CD4-positive, alpha-beta memory T cell (primary cell): ENCODE results near the gene CERS6. TPM values are rescaled to one million over a fixed set of nuclear protein-coding genes. Genes with fewer than 3 reads are reported as not detected.

Source experiments
- CTCF ChIA-PET: fragments of 350-600 bp; sonication (Branson Sonifier 250); formaldehyde crosslinking; loops from one replicate; lab custom pipeline; 2021; ENCODE audit warnings: inconsistent platforms; ENCODE audit not compliant: partially characterized antibody; lab: Charles Lee
- POLR2A ChIA-PET: fragments of 350-600 bp; sonication (Branson Sonifier 250); formaldehyde crosslinking; loops from one replicate; lab custom pipeline; 2021; ENCODE audit not compliant: partially characterized antibody; lab: Charles Lee
- DNase-seq, 5 donors: peaks; one replicate each; pipeline versions ENCODE4 v3.0.0 to v3.0.0-alpha.2; 2020 to 2022; ENCODE audit warnings: mixed read lengths in 1 of 5
- H3K27ac ChIP-seq: one replicate; pipeline ENCODE4 v1.7.0; 2013; ENCODE audit warnings: low read depth, low read length
- H3K27me3 ChIP-seq: 2 replicates; pipeline ENCODE4 v1.7.0; 2013; ENCODE audit warnings: mild to moderate bottlenecking, low read length, moderate library complexity; ENCODE audit not compliant: insufficient read depth
- H3K36me3 ChIP-seq: 2 replicates; pipeline ENCODE4 v1.7.0; 2013; ENCODE audit warnings: mild to moderate bottlenecking, low read length, moderate library complexity; ENCODE audit not compliant: insufficient read depth
- H3K4me1 ChIP-seq: 2 replicates; pipeline ENCODE4 v1.7.0; 2013; ENCODE audit warnings: mild to moderate bottlenecking, low read length, moderate library complexity; ENCODE audit not compliant: insufficient read depth
- H3K4me3 ChIP-seq, 2 donors: one replicate each; pipeline ENCODE4 v1.7.0; 2013; ENCODE audit warnings: low read length in 2 of 2, mild to moderate bottlenecking in 1 of 2
- H3K9me3 ChIP-seq, 2 donors: one replicate each; pipeline ENCODE4 v1.7.0; 2013; ENCODE audit warnings: low read length in 2 of 2, control low read depth in 1 of 2; ENCODE audit not compliant: control insufficient read depth in 1 of 2
- H3K27ac Mint-ChIP-seq, 7 donors: one replicate each; pipeline ENCODE4 v1.8.0; 2020 to 2021; ENCODE audit warnings: mixed read lengths in 7 of 7, mild to moderate bottlenecking in 6 of 7, inconsistent platforms in 3 of 7, moderate library complexity in 3 of 7
- H3K27me3 Mint-ChIP-seq, 2 donors: one replicate each; pipeline ENCODE4 v1.8.0; 2020 to 2021; ENCODE audit warnings: mixed read lengths in 2 of 2
- H3K36me3 Mint-ChIP-seq, 2 donors: one replicate each; pipeline ENCODE4 v1.8.0; 2020 to 2021; ENCODE audit warnings: mixed read lengths in 2 of 2, inconsistent platforms in 1 of 2, mild to moderate bottlenecking in 1 of 2
- H3K4me1 Mint-ChIP-seq, 4 donors: one replicate each; pipeline ENCODE4 v1.8.0; 2020 to 2021; ENCODE audit warnings: mixed read lengths in 4 of 4, mild to moderate bottlenecking in 1 of 4
- H3K4me3 Mint-ChIP-seq, 8 donors: one replicate each; pipeline ENCODE4 v1.8.0; 2020 to 2021; ENCODE audit warnings: mixed read lengths in 8 of 8, mild to moderate bottlenecking in 7 of 8, moderate library complexity in 6 of 8, inconsistent platforms in 3 of 8
- H3K9me3 Mint-ChIP-seq, 8 donors: one replicate each; pipeline ENCODE4 v1.8.0; 2020 to 2021; ENCODE audit warnings: mixed read lengths in 8 of 8, mild to moderate bottlenecking in 5 of 8, inconsistent platforms in 3 of 8, moderate library complexity in 1 of 8
- intact Hi-C: fragments of 100-400 bp; cut with micrococcal nuclease; formaldehyde crosslinking; loops from one replicate; pipeline ENCODE4 v1.15.1; 2023
- polyA plus RNA-seq, 2 donors: library from polyadenylated mRNA; unstranded; fragments of 300-500 nt; fragmentation: Illumina TruSeq; gene quantifications; one replicate each; pipeline ENCODE4 v1.2.3, GENCODE V29; 2021
- total RNA-seq, 2 experiments: library from RNA; stranded (reverse); gene quantifications; one replicate each; pipeline ENCODE4 v1.2.3, GENCODE V29; 2021

Gene CERS6
- total and polyA plus RNA-seq, 4 experiments from 2014 or later = 5.1 to 11.3 (median 7.6) TPM

DNA sequence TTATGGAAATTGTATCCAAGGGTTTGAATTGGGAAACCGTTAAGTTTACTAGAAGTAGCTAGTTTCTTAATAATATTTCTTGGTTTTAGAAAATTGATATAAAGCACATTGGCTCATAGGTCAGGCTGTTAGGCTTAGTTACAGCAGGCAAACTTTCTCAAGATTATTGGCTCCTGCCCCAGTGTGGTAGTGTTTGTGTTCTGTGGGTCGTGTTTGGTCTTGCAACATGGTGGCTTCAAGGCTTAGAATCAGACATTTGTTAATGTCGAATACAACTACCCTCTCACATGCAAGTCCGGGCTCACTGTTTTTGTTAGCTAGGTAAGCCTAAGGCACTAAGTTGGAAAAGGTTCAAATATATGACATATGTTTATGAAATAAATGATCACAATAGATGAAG lies 19.6 kb downstream of the CERS6 start:
- no peak for DNase-seq
- H3K9me3 Mint-ChIP-seq = peaks cover 0 to 2% (median 0%) of the 10 kb centered on the region in 8 donors
- no peaks in the 10 kb centered on the region for H3K27me3 Mint-ChIP-seq
- H3K27ac ChIP-seq = no peak overlapping the region
- no peak overlapping the region for H3K4me3 Mint-ChIP-seq
- H3K27ac Mint-ChIP-seq = no peak overlapping the region
- no peaks in the 10 kb centered on the region for H3K27me3 ChIP-seq
- CTCF ChIA-PET = no interaction called here
- peaks cover 7% of the 10 kb centered on the region for H3K4me1 ChIP-seq
- H3K4me3 ChIP-seq = no peak overlapping the region
- H3K4me1 Mint-ChIP-seq = peaks cover 0 to 22% (median 8%) of the 10 kb centered on the region in 4 donors
- POLR2A ChIA-PET = no interaction called here
- intact Hi-C loops = no loop called here
- no peaks in the 10 kb centered on the region for H3K9me3 ChIP-seq
- H3K36me3 Mint-ChIP-seq = no peaks in the 10 kb centered on the region
- H3K36me3 ChIP-seq = no peaks in the 10 kb centered on the region

- H3K36me3 Mint-ChIP-seq = no peaks in the 10 kb centered on the region
- Histone ChIP-seq H3K4me3 (no peak overlapping the region), H3K27ac (no peak overlapping the region), H3K4me1 (peaks cover 8% of the 10 kb centered on the region), H3K27me3 (no peaks in the 10 kb centered on the region), H3K9me3 (no peaks in the 10 kb centered on the region), H3K36me3 (no peaks in the 10 kb centered on the region)
- intact Hi-C loops = no loop called here
- CTCF ChIA-PET = no interaction called here
- no peak overlapping the region for H3K27ac Mint-ChIP-seq
- H3K9me3 Mint-ChIP-seq = peaks cover 0 to 2% (median 0%) of the 10 kb centered on the region in 8 donors
- POLR2A ChIA-PET = no interaction called here
- H3K4me3 Mint-ChIP-seq = no peak overlapping the region
- H3K4me1 Mint-ChIP-seq = peaks cover 0 to 38% (median 11%) of the 10 kb centered on the region in 4 donors
- DNase-seq = no peak
- no peaks in the 10 kb centered on the region for H3K27me3 Mint-ChIP-seq
Measured at GRCh38 chr2:168478206-168478605, 22.1 kb downstream of the CERS6 start.

GRCh38 chr2:168480356-168480755 lies 24.3 kb downstream of the CERS6 start:
- H3K9me3 ChIP-seq = no peaks in the 10 kb centered on the region
- H3K27me3 Mint-ChIP-seq = no peaks in the 10 kb centered on the region
- intact Hi-C loops = loop anchor here (10.0 kb wide), 1 partner anchor 274 kb away; no protein-coding TSS in a partner anchor
- H3K9me3 Mint-ChIP-seq = peaks cover 0 to 1% (median 0%) of the 10 kb centered on the region in 8 donors
- ChIA-PET POLR2A (interaction anchor here (1.0 kb wide), 1 partner anchor 12 kb away, joined by 3 read pairs; no protein-coding TSS in a partner anchor), CTCF (interaction anchor here (1.3 kb wide), 1 partner anchor 144 kb away, joined by 3 read pairs; no protein-coding TSS in a partner anchor)
- H3K27me3 ChIP-seq = no peaks in the 10 kb centered on the region
- no peak overlapping the region for H3K4me3 Mint-ChIP-seq
- no peaks in the 10 kb centered on the region for H3K36me3 Mint-ChIP-seq
- no peak for DNase-seq
- peaks cover 8% of the 10 kb centered on the region for H3K4me1 ChIP-seq
- peak overlapping the region in 1 of 7 donors; percentile 25 for H3K27ac Mint-ChIP-seq
- no peaks in the 10 kb centered on the region for H3K36me3 ChIP-seq
- no peak overlapping the region for H3K4me3 ChIP-seq
- H3K4me1 Mint-ChIP-seq = peaks cover 0 to 45% (median 12%) of the 10 kb centered on the region in 4 donors
- H3K27ac ChIP-seq = no peak overlapping the region

DNA sequence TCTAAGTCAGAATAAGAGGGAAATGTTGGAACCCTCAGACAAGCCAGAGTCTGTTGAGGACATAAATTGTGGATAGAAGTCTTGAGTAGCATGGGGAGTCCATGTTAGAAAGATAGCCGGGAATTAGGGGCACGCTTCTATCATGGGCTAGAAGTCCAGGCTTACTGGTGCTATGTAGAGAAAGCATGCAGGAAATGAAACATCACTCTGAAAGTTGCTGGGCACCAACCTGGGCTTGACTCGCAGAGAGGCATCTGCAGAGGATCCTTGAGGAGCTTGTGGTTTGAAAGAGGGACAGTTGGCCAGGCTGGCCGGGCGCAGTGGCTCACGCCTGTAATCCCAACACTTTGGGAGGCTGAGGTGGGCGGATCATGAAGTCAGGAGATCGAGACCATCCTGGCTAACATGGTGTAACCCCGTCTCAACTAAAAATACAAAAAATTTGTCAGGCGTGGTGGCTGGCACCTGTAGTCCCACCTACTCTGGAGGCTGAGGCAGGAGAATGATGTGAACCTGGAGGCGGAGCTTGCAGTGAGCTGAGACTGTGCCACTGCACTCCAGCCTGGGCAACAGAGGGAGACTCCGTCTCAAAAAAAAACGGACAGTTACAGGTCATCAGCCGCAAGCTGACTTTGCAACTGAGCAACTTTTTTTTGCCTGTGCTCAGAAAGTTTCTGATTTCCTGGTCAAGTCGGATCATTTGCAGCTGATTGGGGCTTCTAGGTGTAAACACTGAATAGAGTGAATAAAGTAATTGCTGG lies 24.9 kb downstream of the CERS6 start:
- Histone ChIP-seq H3K9me3 (no peaks in the 10 kb centered on the region), H3K27ac (no peak overlapping the region), H3K4me1 (peaks cover 8% of the 10 kb centered on the region), H3K27me3 (no peaks in the 10 kb centered on the region), H3K36me3 (no peaks in the 10 kb centered on the region), H3K4me3 (no peak overlapping the region)
- Mint-ChIP-seq H3K27ac (no peak overlapping the region), H3K4me3 (no peak overlapping the region), H3K9me3 (peaks cover 0 to 3% (median 0%) of the 10 kb centered on the region in 8 donors), H3K27me3 (no peaks in the 10 kb centered on the region), H3K36me3 (no peaks in the 10 kb centered on the region), H3K4me1 (peaks cover 0 to 45% (median 12%) of the 10 kb centered on the region in 4 donors)
- CTCF ChIA-PET = interaction anchor here (0.8 to 1.4 kb wide), 3 partner anchors 15 to 144 kb away, joined by 3 to 4 read pairs (median 3); no protein-coding TSS in a partner anchor
- no peak for DNase-seq
- POLR2A ChIA-PET = interaction anchor here (0.9 to 1.0 kb wide), 2 partner anchors 9 to 13 kb away, joined by 3 to 5 read pairs; no protein-coding TSS in a partner anchor
- intact Hi-C loops = loop anchor here (10.0 kb wide), 1 partner anchor 274 kb away; no protein-coding TSS in a partner anchor

- Mint-ChIP-seq H3K4me1 (peaks cover 0 to 36% (median 9%) of the 10 kb centered on the region in 4 donors), H3K9me3 (peaks cover 0 to 3% (median 0%) of the 10 kb centered on the region in 8 donors), H3K27ac (peak overlapping the region in 1 of 7 donors; percentile 11), H3K4me3 (no peak overlapping the region), H3K27me3 (no peaks in the 10 kb centered on the region), H3K36me3 (no peaks in the 10 kb centered on the region)
- Histone ChIP-seq H3K27me3 (no peaks in the 10 kb centered on the region), H3K4me3 (no peak overlapping the region), H3K36me3 (no peaks in the 10 kb centered on the region), H3K4me1 (peaks cover 5% of the 10 kb centered on the region), H3K27ac (no peak overlapping the region), H3K9me3 (no peaks in the 10 kb centered on the region)
- POLR2A ChIA-PET = interaction anchor here (0.9 to 1.5 kb wide), 2 partner anchors 8 to 268 kb away, joined by 3 to 5 read pairs; no protein-coding TSS in a partner anchor
- CTCF ChIA-PET = interaction anchor here (0.8 to 1.9 kb wide), 4 partner anchors 11 to 66 kb away, joined by 3 to 4 read pairs (median 4); no protein-coding TSS in a partner anchor
- DNase-seq = no peak
- intact Hi-C loops = loop anchor here (10.0 kb wide), 1 partner anchor 273 kb away; no protein-coding TSS in a partner anchor
Measured at GRCh38 chr2:168482269-168482668, 26.2 kb downstream of the CERS6 start.

GRCh38 chr2:168482952-168483831 lies 27.1 kb downstream of the CERS6 start:
- intact Hi-C loops = loop anchor here (10.0 kb wide), 1 partner anchor 272 kb away; no protein-coding TSS in a partner anchor
- Histone ChIP-seq H3K4me3 (no peak overlapping the region), H3K36me3 (no peaks in the 10 kb centered on the region), H3K27me3 (no peaks in the 10 kb centered on the region), H3K4me1 (peaks cover 5% of the 10 kb centered on the region), H3K9me3 (no peaks in the 10 kb centered on the region), H3K27ac (no peak overlapping the region)
- POLR2A ChIA-PET = interaction anchor here (0.6 to 1.5 kb wide), 2 partner anchors 13 to 267 kb away, joined by 3 read pairs; no protein-coding TSS in a partner anchor
- Mint-ChIP-seq H3K4me1 (peaks cover 0 to 31% (median 8%) of the 10 kb centered on the region in 4 donors), H3K36me3 (no peaks in the 10 kb centered on the region), H3K27me3 (no peaks in the 10 kb centered on the region), H3K9me3 (peaks cover 0 to 3% (median 0%) of the 10 kb centered on the region in 8 donors), H3K4me3 (no peak overlapping the region), H3K27ac (no peak overlapping the region)
- CTCF ChIA-PET = interaction anchor here (0.7 to 1.9 kb wide), 5 partner anchors 10 to 137 kb away, joined by 3 to 7 read pairs (median 3); no protein-coding TSS in a partner anchor
- DNase-seq = no peak
